A172 (cell line): Measurements from ENCODE around the gene RSRC1. TPM values are rescaled to one million over a fixed set of nuclear protein-coding genes. Genes with fewer than 3 reads are reported as not detected.
"Not testable (repeated sequence)": the region's sequence is repeated elsewhere in the genome, so short reads cannot be mapped to it uniquely, and the experiment has no call there.

ENCODE experiments used
- DNase-seq: peaks from one replicate; pipeline ENCODE4 v3.0.0-alpha.2; 2015; ENCODE audit warnings: low spot score
- total RNA-seq: library from RNA; depleted of rRNA; stranded (reverse); fragments of >200 nt; shearing (Covaris generic); gene quantifications from 2 replicates; pipeline ENCODE4 v1.2.3, GENCODE V29; 2014

Gene RSRC1
- total RNA-seq, 1 experiment from 2014 or later = 108 TPM

GRCh38 chr3:158456114-158456513, 346.2 kb downstream of the RSRC1 start:
- DNase-seq = no peak

- DNase-seq = no peak
Measured at GRCh38 chr3:158458464-158458863, 348.6 kb downstream of the RSRC1 start.

GRCh38 chr3:158460926-158461325, 351.0 kb downstream of the RSRC1 start:
- no peak for DNase-seq

GRCh38 chr3:158463556-158463955, 353.7 kb downstream of the RSRC1 start:
- DNase-seq = no peak

- DNase-seq = no peak
Measured at GRCh38 chr3:158465074-158465473, 355.2 kb downstream of the RSRC1 start.

GRCh38 chr3:158470944-158471638, 361.2 kb downstream of the RSRC1 start:
- no peak for DNase-seq

- peak; percentile 79 for DNase-seq
Measured at GRCh38 chr3:158471639-158472294, 361.9 kb downstream of the RSRC1 start.

- no peak for DNase-seq
Measured at GRCh38 chr3:158479051-158479450, 369.2 kb downstream of the RSRC1 start.

GRCh38 chr3:158483701-158484235, 373.9 kb downstream of the RSRC1 start:
- DNase-seq = no peak

GRCh38 chr3:158486200-158486599, 376.3 kb downstream of the RSRC1 start:
- DNase-seq = no peak

GRCh38 chr3:158488670-158489069, 378.8 kb downstream of the RSRC1 start:
- peak; percentile 33 for DNase-seq

GRCh38 chr3:158489181-158489580, 379.3 kb downstream of the RSRC1 start:
- no peak for DNase-seq

- no peak for DNase-seq
Measured at GRCh38 chr3:158491968-158492367, 382.1 kb downstream of the RSRC1 start.

- DNase-seq = no peak
Measured at GRCh38 chr3:158492685-158493084, 382.8 kb downstream of the RSRC1 start.

GRCh38 chr3:158493931-158494330, 384.0 kb downstream of the RSRC1 start:
- DNase-seq = no peak

- DNase-seq = no peak
Measured at GRCh38 chr3:158494673-158495072, 384.8 kb downstream of the RSRC1 start.

GRCh38 chr3:158495398-158495902, 385.6 kb downstream of the RSRC1 start:
- not testable (repeated sequence) for DNase-seq

GRCh38 chr3:158505117-158505516, 395.2 kb downstream of the RSRC1 start:
- no peak for DNase-seq

- DNase-seq = no peak
Measured at GRCh38 chr3:158506456-158506855, 396.6 kb downstream of the RSRC1 start.

GRCh38 chr3:158508481-158508880, 398.6 kb downstream of the RSRC1 start:
- peak; percentile 44 for DNase-seq

GRCh38 chr3:158509891-158510290, 400.0 kb downstream of the RSRC1 start:
- DNase-seq = no peak

GRCh38 chr3:158516729-158517128, 406.8 kb downstream of the RSRC1 start:
- not testable (repeated sequence) for DNase-seq

- DNase-seq = no peak
Measured at GRCh38 chr3:158519776-158520175, 409.9 kb downstream of the RSRC1 start.
